Endothelial cell of umbilical vein (primary cell): ENCODE results near the gene SLC7A10. TPM values are rescaled to one million over a fixed set of nuclear protein-coding genes. Genes with fewer than 3 reads are reported as not detected.

Source experiments
- BruUV-seq: library from RNA; stranded (reverse); fragments of 400-500 nt; replicated peaks from 2 replicates; lab custom pipeline; 2021; lab: Mats Ljungman, UMichigan
- CTCF ChIA-PET: fragments of 300-600, 350-600 bp; sonication (Branson Sonifier 250); formaldehyde crosslinking; loops from one replicate; lab custom pipeline; 2021; ENCODE audit warnings: antibody characterized with exemption, inconsistent platforms; lab: Charles Lee
- POLR2A ChIA-PET: fragments of 300-600, 350-600 bp; sonication (Branson Sonifier 250); formaldehyde crosslinking; loops from one replicate; lab custom pipeline; 2021; ENCODE audit warnings: antibody characterized with exemption, inconsistent platforms; lab: Charles Lee
- DNase-seq: peaks from one replicate; pipeline ENCODE4 v3.0.0-alpha.2; 2011; ENCODE audit warnings: low read depth, low spot score
- FAIRE-seq: peaks from 2 replicates; lab custom pipeline; 2011; peaks lifted over from hg19 to GRCh38; lab: Jason Lieb, UNC
- H2AFZ ChIP-seq: 2 replicates; pipeline ENCODE4 v1.6.0; 2012; ENCODE audit warnings: low read depth, low read length, control low read depth, inconsistent platforms
- H3K27ac ChIP-seq: 2 replicates; pipeline ENCODE4 v1.5.1; 2011; ENCODE audit warnings: low read depth, mild to moderate bottlenecking, control low read depth, low read length, moderate library complexity; ENCODE audit not compliant: insufficient read depth
- H3K27me3 ChIP-seq, 2 experiments: 2 replicates each; pipeline versions ENCODE4 v1.6.0 to v1.6.1; 2011; ENCODE audit warnings: low read length in 2 of 2, mixed read lengths in 1 of 2; ENCODE audit not compliant: control insufficient read depth in 2 of 2, insufficient read depth in 2 of 2
- H3K36me3 ChIP-seq, 2 experiments: 2 replicates in 1 of 2; 3 replicates in 1 of 2; pipeline ENCODE4 v1.5.1; 2011; ENCODE audit warnings: low read length in 2 of 2, mild to moderate bottlenecking in 1 of 2, moderate library complexity in 1 of 2; ENCODE audit not compliant: control insufficient read depth in 2 of 2, insufficient read depth in 2 of 2; ENCODE audit errors: extremely low read depth in 1 of 2
- H3K4me1 ChIP-seq: 3 replicates; pipeline ENCODE4 v1.5.1; 2011; ENCODE audit warnings: mild to moderate bottlenecking, low read length; ENCODE audit not compliant: control insufficient read depth, insufficient read depth; ENCODE audit errors: extremely low read depth
- H3K4me2 ChIP-seq: 2 replicates; pipeline ENCODE4 v1.6.1; 2011; ENCODE audit warnings: low read length, control low read depth, mixed read lengths; ENCODE audit not compliant: insufficient read depth
- H3K4me3 ChIP-seq, 3 experiments: fragments of 200-600 bp in 1 of 3; sonication (generic), shearing (Covaris generic) in 1 of 3; replicated peaks in 1 of 3; 2 replicates each; pipeline ENCODE4 v1.5.1; 2011 to 2016; ENCODE audit warnings: control low read depth in 3 of 3, low read length in 3 of 3, mild to moderate bottlenecking in 2 of 3, inconsistent platforms in 1 of 3, low read depth in 1 of 3, moderate library complexity in 1 of 3; ENCODE audit not compliant: insufficient read depth in 1 of 3
- H3K79me2 ChIP-seq: 2 replicates; pipeline ENCODE4 v1.6.0; 2012; ENCODE audit warnings: low read length, inconsistent platforms; ENCODE audit not compliant: control insufficient read depth, insufficient read depth
- H3K9ac ChIP-seq: replicated peaks from 2 replicates; pipeline ENCODE3; 2011; ENCODE audit warnings: low read length, control low read depth; ENCODE audit not compliant: insufficient read depth; ENCODE audit errors: extremely low read depth
- H3K9me1 ChIP-seq: replicated peaks from 3 replicates; pipeline ENCODE4 v1.6.0; 2011; ENCODE audit warnings: mild to moderate bottlenecking, low read length; ENCODE audit not compliant: control insufficient read depth, insufficient read depth; ENCODE audit errors: extremely low read depth
- H3K9me3 ChIP-seq: replicated peaks from 2 replicates; pipeline ENCODE4 v1.5.1; 2012; ENCODE audit warnings: low read length, inconsistent platforms; ENCODE audit not compliant: control insufficient read depth, insufficient read depth
- H4K20me1 ChIP-seq: replicated peaks from 2 replicates; pipeline ENCODE3; 2011; ENCODE audit warnings: mild to moderate bottlenecking, low read length; ENCODE audit not compliant: control insufficient read depth, insufficient read depth; ENCODE audit errors: extremely low read depth
- CTCF ChIP-seq, 2 donors: IDR thresholded peaks; 1 replicate in 1 of 2; 2 replicates in 1 of 2; pipeline ENCODE4 v1.5.1; 2011; ENCODE audit warnings: low read length in 2 of 2, mild to moderate bottlenecking in 2 of 2, moderate library complexity in 2 of 2, control low read depth in 1 of 2, inconsistent platforms in 1 of 2, low read depth in 1 of 2; ENCODE audit not compliant: insufficient read depth in 1 of 2; ENCODE audit errors: extremely low read depth in 1 of 2
- EZH2 ChIP-seq: IDR thresholded peaks from 2 replicates; pipeline ENCODE4 v1.6.1; 2012; ENCODE audit warnings: borderline replicate concordance, low read depth, mild to moderate bottlenecking, moderate library complexity, low read length, inconsistent platforms; ENCODE audit not compliant: severe bottlenecking
- dilution Hi-C: fragments of 300-500 bp; cut with MboI; formaldehyde crosslinking; loops from one replicate; pipeline ENCODE4 v1.15.0; 2019; ENCODE audit warnings: low sequenced_read_pairs; ENCODE audit not compliant: extremely low pct_ligation_motif_present
- intact Hi-C: fragments of 100-400 bp; cut with micrococcal nuclease; formaldehyde crosslinking; loops from one replicate; pipeline ENCODE4 v1.10.0; 2022
- polyA plus RNA-seq, 4 experiments: library from polyadenylated mRNA; depleted of rRNA in 3 of 4; stranded (reverse) in 3 of 4; unstranded in 1 of 4; fragments of >200 nt; gene quantifications; 2 replicates each; pipeline versions ENCODE4 v1.2.1 to v1.2.3, GENCODE V29; 2011 to 2012; ENCODE audit warnings: missing spikeins in 1 of 4
- total RNA-seq: library from RNA; stranded (reverse); gene quantifications from 2 replicates; pipeline ENCODE4 v1.2.3, GENCODE V29; 2021

The SLC7A10 gene
- total and polyA plus RNA-seq, 2 donors (not counting 3 experiments of a cell fraction or from before 2014, with no cell fraction given) = not detected

DNA sequence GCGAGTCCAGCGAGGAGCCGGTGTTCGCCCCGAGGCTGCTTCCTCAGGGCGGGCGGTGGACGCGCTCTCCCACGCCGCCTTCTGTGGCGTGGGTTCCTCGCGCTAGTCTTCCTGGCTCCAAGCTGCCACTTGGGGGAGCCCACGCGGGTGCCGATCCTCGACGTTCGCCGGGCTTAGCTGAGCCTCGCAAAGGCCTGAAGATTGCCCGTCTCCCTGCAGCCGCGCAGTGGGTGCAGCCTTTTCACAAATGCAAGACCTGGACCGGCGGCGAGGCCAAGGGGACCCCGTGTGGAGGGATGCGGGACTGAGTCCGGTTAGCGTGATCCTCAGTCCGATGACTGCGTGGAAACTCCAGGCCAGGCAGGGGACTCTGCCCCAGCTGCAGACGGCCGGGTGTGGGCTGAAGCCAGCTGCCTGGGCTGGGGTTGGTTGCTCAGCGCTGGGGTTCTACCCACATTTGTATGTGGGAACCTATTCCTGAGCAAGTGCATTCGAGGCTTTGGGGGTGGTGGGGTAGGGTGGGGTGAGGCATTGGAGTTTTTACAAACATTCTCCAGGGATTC is 48.2 kb downstream of the SLC7A10 start:
- Histone ChIP-seq H2AFZ (peak overlapping the region; percentile 80), H3K9me1 (no peaks in the 10 kb centered on the region), H3K4me2 (peak overlapping the region; percentile 61), H3K4me3 (peak overlapping the region; percentile 4 to 40 (median 16)), H3K9me3 (no peaks in the 10 kb centered on the region), H3K79me2 (no peaks in the 10 kb centered on the region), H4K20me1 (no peaks in the 10 kb centered on the region), H3K27me3 (peaks cover 0 to 7% of the 10 kb centered on the region in 2 experiments), H3K4me1 (peaks cover 15% of the 10 kb centered on the region), H3K36me3 (no peaks in the 10 kb centered on the region), H3K9ac (no peak overlapping the region), H3K27ac (no peak overlapping the region)
- intact Hi-C loops = loop anchor here (1.0 to 5.0 kb wide), 8 partner anchors 17 to 772 kb away; partner anchors contain the start of genes DPY19L3, FAAP24 and LRP3
- ChIA-PET POLR2A (interaction anchor here (0.6 to 1.8 kb wide), 2 partner anchors 196 to 514 kb away, joined by 3 to 7 read pairs; partner anchors contain the start of gene CEBPG), CTCF (interaction anchor here (0.8 to 5.8 kb wide), 15 partner anchors 8 to 600 kb away, joined by 3 to 32 read pairs (median 5); partner anchors contain the start of gene GPATCH1)
- FAIRE-seq (no peak), DNase-seq (no peak)
- dilution Hi-C loops = no loop called here
- BruUV-seq = no TSS peak
- no peak for TF ChIP-seq EZH2
- TF ChIP-seq CTCF (IDR thresholded peaks at IDR 0.05; ENCODE audit: extremely low read depth in 1 of 2, insufficient read depth in 1 of 2, low read depth in 1 of 2, low read length in 2 of 2) = peak; percentile 22 to 48
